ENCODE measurements around the gene PGAP2.

Gene PGAP2

GRCh38 chr11:3838504-3838903 is 30.1 kb downstream of the PGAP2 start:
- Histone ChIP-seq H3K4me2 (ENCODE audit: low read depth, low read length, poor library complexity, severe bottlenecking) (peak overlapping the region; percentile 92), H3K9ac (ENCODE audit: low read depth, low read length, poor library complexity, severe bottlenecking) (peak overlapping the region; percentile 92), H3F3A (ENCODE audit: low read depth) (peaks cover 13% of the 10 kb centered on the region), H2AFZ (ENCODE audit: low read length) (no peak overlapping the region), H3K27me3 (ENCODE audit: insufficient read depth, low read length, poor library complexity, severe bottlenecking) (no peaks in the 10 kb centered on the region), H4K20me1 (ENCODE audit: insufficient read depth, low read length, poor library complexity, severe bottlenecking) (peaks cover 48% of the 10 kb centered on the region), H3K4me1 (ENCODE audit: insufficient read depth, low read length, poor library complexity, severe bottlenecking) (peaks cover 68% of the 10 kb centered on the region), H3K9me3 (ENCODE audit: insufficient read depth, low read depth, low read length) (no peaks in the 10 kb centered on the region), H3K9me2 (replicated peaks; ENCODE audit: low read depth, low read length) (no peaks in the 10 kb centered on the region), H3K4me3 (ENCODE audit: low read length, poor library complexity, severe bottlenecking) (peak overlapping the region; percentile 88), H3K79me2 (ENCODE audit: insufficient read depth, low read length) (peaks cover 71% of the 10 kb centered on the region), H3K36me3 (ENCODE audit: insufficient read depth, low read length) (no peaks in the 10 kb centered on the region)
- no peak for TF ChIP-seq CTCF (conservative IDR thresholded peaks at IDR 0.05; ENCODE audit: low read length)
- no peak for TF ChIP-seq EZH2phosphoT487 (IDR thresholded peaks at IDR 0.05; ENCODE audit: borderline replicate concordance)

DNA sequence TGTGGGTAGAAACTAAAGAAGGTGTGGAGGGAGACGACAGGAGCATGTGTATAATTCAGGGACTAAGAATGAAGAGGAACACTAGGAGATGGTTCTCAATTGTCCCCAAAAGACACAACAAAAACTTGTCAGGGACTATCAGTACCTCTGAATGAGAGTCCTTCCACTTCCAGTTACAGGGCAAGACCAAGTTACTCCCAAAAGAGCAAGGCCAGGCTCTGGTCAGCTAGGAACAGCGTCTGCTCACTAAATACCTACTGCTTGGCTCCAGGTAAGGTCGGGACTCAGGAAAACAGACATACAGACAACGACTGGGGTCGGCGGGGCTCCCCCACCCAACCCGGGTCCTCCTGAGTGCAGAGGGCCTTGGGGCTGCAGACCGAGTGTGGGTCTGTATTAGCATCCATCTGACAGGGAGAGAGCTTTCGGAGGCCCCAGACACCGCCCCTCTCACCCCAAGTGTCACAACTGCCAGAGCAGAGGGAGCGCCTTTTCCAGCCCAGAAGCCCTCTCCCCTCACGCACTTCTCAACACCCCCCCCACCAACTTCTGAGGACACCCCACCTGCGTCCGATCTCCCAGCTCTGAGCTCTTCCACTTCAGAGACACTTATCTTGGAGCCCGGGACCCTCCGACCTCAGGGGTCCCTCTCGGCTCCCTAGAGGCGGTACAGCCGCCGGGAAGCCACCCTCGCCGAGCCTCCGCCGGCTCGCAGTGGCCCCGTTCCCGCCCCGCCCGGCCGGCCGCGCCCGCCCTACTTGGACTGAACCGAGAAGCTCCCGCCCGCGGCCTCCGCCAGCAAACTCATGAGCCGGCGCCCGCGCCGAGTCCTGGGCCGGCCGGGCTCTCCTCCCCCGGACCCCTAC is 31.9 kb downstream of the PGAP2 start:
- no peaks in the 10 kb centered on the region for H3K9me3 ChIP-seq (ENCODE audit: insufficient read depth, low read depth, low read length)
- H3K4me2 ChIP-seq (ENCODE audit: low read depth, low read length, poor library complexity, severe bottlenecking), result peak overlapping the region; percentile 92
- peaks cover 35% of the 10 kb centered on the region for H4K20me1 ChIP-seq (ENCODE audit: insufficient read depth, low read length, poor library complexity, severe bottlenecking)
- no peaks in the 10 kb centered on the region for H3K9me2 ChIP-seq (replicated peaks; ENCODE audit: low read depth, low read length)
- no peaks in the 10 kb centered on the region for H3K27me3 ChIP-seq (ENCODE audit: insufficient read depth, low read length, poor library complexity, severe bottlenecking)
- peaks cover 13% of the 10 kb centered on the region for H3F3A ChIP-seq (ENCODE audit: low read depth)
- no peak for TF ChIP-seq CTCF (conservative IDR thresholded peaks at IDR 0.05; ENCODE audit: low read length)
- TF ChIP-seq EZH2phosphoT487 (IDR thresholded peaks at IDR 0.05; ENCODE audit: borderline replicate concordance), result no peak
- H3K4me1 ChIP-seq (ENCODE audit: insufficient read depth, low read length, poor library complexity, severe bottlenecking), result peaks cover 51% of the 10 kb centered on the region
- H3K4me3 ChIP-seq (ENCODE audit: low read length, poor library complexity, severe bottlenecking), result peak overlapping the region; percentile 88
- peaks cover 53% of the 10 kb centered on the region for H3K79me2 ChIP-seq (ENCODE audit: insufficient read depth, low read length)
- H3K9ac ChIP-seq (ENCODE audit: low read depth, low read length, poor library complexity, severe bottlenecking), result peak overlapping the region; percentile 92
- H3K36me3 ChIP-seq (ENCODE audit: insufficient read depth, low read length), result no peaks in the 10 kb centered on the region
- H2AFZ ChIP-seq (ENCODE audit: low read length), result no peak overlapping the region; the same call in 1 of the 2 replicates

DNA sequence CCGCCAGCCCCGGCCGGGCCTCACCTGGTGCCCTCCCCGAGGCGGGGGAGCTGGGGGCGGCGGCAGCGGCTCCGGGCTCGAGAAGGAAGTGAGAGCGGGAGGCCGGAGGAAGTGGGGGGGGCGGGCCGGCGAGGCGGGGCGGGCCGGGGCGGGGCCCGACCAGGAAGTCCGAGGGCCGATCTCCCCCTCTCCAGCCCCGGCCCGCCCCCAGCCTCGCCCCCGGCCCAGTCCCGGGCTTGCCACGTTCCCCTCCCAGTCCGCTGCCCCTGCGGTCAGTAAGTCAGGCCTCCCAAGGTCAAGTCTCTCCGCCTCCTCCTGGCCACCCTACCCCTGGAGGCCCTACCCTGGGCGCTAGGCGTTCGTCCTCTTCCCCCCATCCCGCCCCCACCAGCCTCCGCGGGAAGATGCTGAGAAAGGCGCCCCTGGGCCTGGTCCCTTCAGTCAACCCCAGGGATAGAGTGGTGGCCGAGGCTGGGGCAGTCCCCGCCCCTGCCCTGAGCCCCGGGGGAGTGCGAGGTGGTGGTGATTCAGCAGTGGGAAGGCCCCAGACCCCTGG is 32.6 kb downstream of the PGAP2 start, which contains the start of gene RHOG:
TSS of gene RHOG (minus strand) at position 90 of the 556 bp plus-strand sequence. CDS start 12,821 bp downstream, outside the sequence.
- Histone ChIP-seq H3K79me2 (ENCODE audit: insufficient read depth, low read length) (peaks cover 46% of the 10 kb centered on the region), H2AFZ (ENCODE audit: low read length) (peak within 1 kb of the TSS; percentile 63), H4K20me1 (ENCODE audit: insufficient read depth, low read length, poor library complexity, severe bottlenecking) (peaks cover 27% of the 10 kb centered on the region), H3K9me3 (ENCODE audit: insufficient read depth, low read depth, low read length) (no peaks in the 10 kb centered on the region), H3K4me1 (ENCODE audit: insufficient read depth, low read length, poor library complexity, severe bottlenecking) (peaks cover 44% of the 10 kb centered on the region), H3K4me2 (ENCODE audit: low read depth, low read length, poor library complexity, severe bottlenecking) (peak within 1 kb of the TSS; percentile 92), H3K9ac (ENCODE audit: low read depth, low read length, poor library complexity, severe bottlenecking) (peak within 1 kb of the TSS; percentile 92), H3K36me3 (ENCODE audit: insufficient read depth, low read length) (no peaks in the 10 kb centered on the region), H3F3A (ENCODE audit: low read depth) (peaks cover 13% of the 10 kb centered on the region), H3K9me2 (replicated peaks; ENCODE audit: low read depth, low read length) (no peaks in the 10 kb centered on the region), H3K27me3 (ENCODE audit: insufficient read depth, low read length, poor library complexity, severe bottlenecking) (no peaks in the 10 kb centered on the region), H3K4me3 (ENCODE audit: low read length, poor library complexity, severe bottlenecking) (peak within 1 kb of the TSS; percentile 88)
- TF ChIP-seq CTCF (conservative IDR thresholded peaks at IDR 0.05; ENCODE audit: low read length) (no peak), EZH2phosphoT487 (IDR thresholded peaks at IDR 0.05; ENCODE audit: borderline replicate concordance) (no peak)
